ENCODE measurements around the gene PI16.

The PI16 gene

DNA sequence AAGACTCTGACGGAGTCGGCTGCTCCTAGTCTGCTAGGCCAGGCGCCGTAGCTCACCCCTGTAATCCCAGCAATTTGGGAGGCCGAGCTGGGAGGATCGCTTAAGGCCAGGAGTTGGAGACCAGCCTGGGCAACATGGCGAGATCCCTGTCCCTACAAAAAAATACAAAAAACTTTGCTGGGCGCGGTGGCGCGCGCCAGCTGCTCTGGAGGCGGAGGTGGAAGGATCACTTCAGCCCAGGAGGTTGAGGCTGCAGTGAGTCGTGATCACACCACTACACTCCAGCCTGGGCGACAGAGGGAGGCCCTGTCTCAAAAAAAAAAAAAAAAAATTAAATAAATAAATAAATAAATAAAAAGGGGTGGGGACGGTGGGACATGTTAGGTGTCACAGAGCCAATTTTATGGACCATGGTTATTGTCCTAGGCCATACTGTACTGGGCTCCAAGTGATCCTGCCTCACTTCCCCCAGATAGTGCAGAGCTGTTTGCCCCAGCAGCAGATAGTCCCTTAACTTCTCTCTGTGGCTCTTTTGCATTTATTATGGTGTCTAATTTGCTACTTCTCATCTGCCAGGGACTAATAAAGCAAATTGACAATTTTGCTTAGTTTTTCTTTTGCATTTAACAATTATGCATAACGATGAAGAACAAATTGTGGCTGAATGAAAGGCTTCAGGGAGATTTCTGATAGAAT lies 5.2 kb downstream of the PI16 start:
- DNase-seq = no peak

GRCh38 chr6:36961441-36962435 lies 7.2 kb downstream of the PI16 start:
- DNase-seq = no peak

GRCh38 chr6:36962874-36963273 lies 8.3 kb downstream of the PI16 start:
- no peak for DNase-seq

DNA sequence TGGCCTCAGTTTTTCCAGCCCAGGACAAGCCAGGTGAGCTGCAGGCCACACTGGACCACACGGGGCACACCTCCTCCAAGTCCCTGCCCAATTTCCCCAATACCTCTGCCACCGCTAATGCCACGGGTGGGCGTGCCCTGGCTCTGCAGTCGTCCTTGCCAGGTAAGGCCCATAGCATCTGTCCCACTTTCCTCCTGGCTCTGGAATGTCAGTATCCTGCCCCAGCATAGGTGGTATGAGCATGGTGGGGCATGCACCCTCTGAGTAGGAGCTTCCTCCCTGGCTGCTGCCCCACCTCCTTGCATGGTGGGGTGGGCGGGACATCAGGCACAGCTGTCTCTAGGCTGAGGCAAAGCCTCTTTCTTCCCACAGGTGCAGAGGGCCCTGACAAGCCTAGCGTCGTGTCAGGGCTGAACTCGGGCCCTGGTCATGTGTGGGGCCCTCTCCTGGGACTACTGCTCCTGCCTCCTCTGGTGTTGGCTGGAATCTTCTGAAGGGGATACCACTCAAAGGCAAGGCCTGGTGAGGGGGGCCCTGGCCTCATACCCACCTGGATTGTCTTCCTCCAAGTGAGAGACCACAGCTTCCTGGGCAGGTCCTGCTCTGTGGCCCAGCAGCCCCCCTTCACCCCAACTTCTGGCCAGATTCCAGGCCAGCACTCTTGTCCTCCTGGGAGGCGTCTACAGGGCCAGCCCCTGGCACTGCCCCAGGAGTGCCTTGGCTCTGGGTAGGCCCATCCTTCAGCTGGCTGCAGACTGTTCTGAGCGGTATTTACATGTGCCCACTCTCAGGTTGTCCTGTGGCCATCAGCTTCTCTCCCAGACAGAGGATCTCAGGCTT lies 9.1 kb downstream of the PI16 start:
- no peak for DNase-seq

DNA sequence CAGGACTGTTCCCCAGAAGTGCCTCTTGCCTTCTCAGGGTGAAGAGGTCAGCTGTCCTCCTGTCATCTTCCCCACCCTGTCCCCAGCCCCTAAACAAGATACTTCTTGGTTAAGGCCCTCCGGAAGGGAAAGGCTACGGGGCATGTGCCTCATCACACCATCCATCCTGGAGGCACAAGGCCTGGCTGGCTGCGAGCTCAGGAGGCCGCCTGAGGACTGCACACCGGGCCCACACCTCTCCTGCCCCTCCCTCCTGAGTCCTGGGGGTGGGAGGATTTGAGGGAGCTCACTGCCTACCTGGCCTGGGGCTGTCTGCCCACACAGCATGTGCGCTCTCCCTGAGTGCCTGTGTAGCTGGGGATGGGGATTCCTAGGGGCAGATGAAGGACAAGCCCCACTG lies 9.8 kb downstream of the PI16 start:
- no peak for DNase-seq

- DNase-seq = no peak
These were observed 10.4 kb downstream of the PI16 start for GRCh38 chr6:36964908-36965307.

- DNase-seq = no peak
These were observed 12.8 kb downstream of the PI16 start for GRCh38 chr6:36967301-36967700.

GRCh38 chr6:36967757-36968156 lies 13.2 kb downstream of the PI16 start:
- DNase-seq = no peak

GRCh38 chr6:36968266-36968977 lies 13.9 kb downstream of the PI16 start:
- DNase-seq = no peak

DNA sequence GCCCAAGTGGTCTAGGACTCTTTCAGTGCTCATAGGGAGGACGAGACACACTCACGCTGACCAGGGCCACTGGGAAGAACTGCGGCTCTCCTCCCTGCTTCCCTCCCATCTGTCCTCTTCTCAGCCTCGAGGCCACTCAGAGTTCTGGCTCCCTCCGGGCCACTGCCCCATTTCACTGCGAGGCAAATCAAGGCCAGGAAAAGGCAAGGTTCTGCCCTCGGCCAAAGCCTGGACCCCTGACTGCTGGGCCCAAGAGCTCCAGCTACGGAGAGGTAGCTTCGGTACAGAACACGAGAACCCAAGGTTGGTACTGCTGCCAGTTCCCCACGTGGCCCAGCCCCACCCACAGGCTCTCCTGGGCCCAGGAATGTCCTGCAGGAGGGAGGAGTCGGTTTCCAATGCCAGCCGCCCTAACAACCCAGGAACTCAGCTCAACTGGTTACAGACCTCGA lies 14.7 kb downstream of the PI16 start:
- DNase-seq = no peak

DNA sequence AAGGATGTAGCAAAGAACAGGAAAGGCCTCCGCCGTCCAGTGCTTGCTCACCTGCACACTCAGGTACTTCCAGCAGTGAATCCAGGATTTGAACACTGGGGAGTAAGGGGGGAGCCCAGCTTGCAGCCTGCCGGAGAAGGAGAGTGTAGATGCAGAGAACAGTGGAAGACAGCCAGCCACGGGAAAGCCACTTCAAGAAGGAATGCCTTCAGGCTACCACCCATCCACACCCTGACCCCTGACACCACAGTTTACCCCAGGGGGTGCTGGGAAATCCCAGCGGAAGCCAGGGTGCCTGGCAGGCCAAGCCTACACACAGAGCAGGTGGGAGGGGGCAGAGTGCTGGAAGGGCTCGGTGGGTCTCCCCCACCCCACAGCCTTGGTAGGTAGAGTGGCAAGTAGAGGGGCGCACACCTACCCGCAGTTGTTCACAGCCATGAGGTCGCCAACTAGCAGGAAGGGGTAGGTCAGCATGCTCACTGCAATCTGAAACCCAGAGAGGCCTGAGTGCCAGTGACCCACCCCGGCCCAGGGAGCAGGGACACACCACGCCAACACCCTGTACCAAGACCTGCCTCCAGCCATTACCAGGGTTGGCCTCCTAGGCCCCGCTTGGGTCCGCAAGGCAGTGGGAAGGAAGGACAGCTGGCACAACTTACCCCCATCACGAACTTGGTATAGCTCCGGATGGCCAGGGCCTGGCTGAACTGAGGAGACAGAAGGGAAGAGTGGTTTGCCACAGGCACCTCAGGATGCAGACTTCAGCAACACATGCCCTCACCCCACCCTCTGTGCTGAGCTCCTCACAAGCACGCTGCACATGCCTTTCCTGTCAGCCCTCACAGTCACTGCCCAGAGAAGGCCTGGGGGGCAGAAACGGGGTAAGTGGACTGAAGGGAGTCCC lies 15.7 kb downstream of the PI16 start:
- no peak for DNase-seq

GRCh38 chr6:36970892-36971842 lies 16.6 kb downstream of the PI16 start:
- no peak for DNase-seq

DNA sequence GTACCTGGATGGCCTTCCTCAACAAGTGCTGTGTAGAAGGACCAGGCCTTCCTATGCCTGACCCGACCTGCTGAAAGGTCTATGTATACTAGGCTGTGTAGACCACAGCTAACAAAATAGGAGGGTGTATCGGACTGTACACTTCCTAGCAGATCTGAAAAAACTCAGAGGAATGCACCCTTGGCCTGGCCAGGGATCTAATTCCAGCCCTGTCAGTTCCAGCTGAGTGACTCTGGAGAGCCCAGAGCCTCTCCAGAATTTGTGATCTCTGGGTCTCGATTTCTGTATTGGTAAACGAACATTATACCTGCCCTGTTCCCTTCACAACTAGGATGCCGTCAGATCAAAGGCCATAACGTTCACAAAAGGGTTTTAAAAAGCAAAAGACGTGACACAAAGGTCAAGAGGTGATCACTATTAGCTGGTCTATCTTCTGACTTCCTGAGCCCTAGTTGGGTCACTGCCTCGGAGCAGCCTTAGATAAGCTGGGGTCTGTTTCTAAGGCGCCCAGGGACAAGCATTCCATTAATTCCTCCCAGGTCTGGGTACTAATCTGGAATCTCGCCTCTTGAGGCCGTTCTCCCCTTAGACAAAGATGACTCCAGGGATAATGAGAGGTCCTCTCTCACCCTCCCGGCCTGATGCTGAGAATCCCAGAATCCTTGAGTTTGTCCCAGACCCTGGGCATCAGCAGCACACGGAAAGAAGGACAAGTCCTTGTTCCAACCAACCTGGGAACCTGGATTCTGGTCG lies 17.6 kb downstream of the PI16 start:
- DNase-seq = no peak

DNA sequence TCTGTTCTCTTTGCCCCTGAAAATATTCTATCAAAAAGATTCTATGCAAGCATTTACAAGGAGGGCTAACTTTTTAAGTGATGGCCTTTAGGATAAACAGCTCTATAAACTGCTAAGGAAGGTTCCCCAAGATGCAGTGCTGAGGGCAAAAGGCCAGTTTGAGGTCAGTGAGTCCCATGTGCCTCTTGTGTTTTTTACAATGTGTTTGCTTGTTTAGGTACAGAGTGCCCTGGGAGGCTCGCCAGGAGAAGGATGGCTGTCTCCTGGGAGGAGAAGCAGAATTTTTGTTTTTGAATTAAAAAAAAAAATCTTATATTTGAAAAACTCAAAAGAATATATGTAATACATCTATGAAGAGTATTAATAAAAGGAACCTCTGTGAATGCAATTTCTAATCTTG lies 18.7 kb downstream of the PI16 start:
- no peak for DNase-seq

DNA sequence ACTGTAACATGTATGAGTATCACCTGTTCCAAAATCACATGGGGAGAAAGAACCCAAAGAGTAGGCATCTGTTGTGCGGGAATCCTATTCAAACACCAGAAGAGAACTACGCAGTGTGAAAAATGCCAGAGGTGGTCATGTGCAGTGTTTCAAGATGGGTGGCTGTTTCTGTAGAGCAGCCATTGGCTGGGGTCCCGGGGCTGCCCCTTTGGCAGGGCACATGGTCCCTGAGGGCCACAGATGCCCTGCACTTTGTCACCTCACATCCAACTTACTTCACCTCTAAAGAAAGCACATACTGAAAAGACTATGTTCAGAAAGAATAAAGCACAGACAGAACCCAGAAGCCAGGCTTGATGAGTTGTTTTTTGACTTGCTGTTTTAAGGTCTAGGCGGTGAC lies 19.1 kb downstream of the PI16 start:
- DNase-seq = no peak

DNA sequence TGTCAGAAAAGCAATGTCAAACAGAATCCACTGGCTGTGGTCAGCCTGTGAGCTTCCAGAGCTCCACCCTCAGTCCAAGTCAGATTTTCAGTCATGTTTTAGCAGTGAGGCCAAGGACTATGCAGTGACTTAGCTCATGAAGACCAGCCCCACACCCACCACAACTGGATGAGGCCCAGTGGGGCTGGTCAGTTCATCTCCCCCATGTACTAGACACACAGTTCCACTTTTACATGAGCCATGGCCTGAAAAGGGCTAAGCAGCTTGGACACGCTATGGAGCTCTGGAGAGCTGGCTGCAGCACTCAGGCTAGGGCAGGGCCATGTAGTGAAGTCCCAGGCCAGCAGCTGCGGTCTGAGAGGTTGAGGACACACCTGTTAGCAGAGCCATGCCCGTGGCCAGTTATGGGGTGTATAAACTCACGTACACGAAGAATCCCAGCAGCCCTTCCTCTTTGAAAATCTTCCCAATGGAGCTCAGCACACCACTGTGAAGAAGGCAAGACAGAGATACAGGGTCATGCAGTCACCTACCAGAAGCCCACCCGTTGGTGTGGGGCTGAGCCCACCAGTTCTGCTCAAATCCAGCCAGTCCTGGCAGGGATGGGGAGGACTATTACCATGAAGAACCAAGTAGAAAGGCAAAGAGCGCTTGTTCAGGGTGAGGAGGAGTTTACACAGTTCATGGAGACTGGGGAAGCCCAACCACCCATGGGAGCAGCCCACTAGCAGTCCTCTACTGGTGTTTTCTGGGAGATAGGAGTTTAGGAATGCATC lies 20.9 kb downstream of the PI16 start:
- DNase-seq = no peak

DNA sequence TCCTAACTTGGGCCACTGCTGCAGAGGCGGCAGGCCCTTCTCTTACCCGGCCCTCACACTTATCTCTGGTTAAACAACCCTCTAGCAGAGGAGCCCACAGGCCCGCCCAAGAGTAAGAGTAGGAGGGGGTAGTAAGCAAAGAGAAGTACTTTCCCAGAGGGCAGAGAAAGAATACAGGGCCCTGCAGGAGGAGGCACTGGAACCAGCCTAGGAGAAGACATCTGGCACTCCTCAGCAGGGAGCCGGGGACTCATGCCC lies 21.4 kb downstream of the PI16 start:
- DNase-seq = no peak

GRCh38 chr6:36976509-36976908 lies 22.0 kb downstream of the PI16 start:
- no peak for DNase-seq

DNA sequence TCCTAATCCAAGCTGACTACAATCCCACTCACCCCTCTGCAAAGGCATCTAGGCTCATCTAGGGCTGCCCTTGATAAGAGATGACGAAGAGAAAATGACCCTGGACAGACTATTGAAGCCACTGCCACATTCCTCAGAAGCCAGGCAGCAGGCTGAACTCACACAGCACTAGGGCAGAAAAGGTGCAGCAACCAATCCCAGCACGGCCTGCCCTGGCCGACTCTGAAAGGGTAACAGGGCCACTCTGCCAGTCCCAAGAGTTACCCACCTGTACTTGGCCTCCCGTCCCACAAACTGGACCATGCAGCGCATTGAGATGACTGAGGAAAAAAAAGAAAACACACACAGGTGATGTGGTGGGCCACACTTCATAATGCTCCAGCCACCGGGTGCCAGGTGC lies 22.4 kb downstream of the PI16 start:
- no peak for DNase-seq
